Raji (cell line): Measurements from ENCODE around the gene CDH8.

Experiments
- POLR2A ChIP-seq: IDR thresholded peaks from 2 replicates; pipeline ENCODE4 v1.6.1; 2011; ENCODE audit warnings: low read depth, low read length, control low read depth; ENCODE audit not compliant: insufficient read depth

Gene CDH8

GRCh38 chr16:62036101-62036801, at the start of gene CDH8:
CDH8 (minus strand) TSS chr16:62036438; CDS start chr16:62021403, 15,035 bp downstream.
- TF ChIP-seq POLR2A: no peak

- no peak for TF ChIP-seq POLR2A
These were observed 43.0 kb upstream of the CDH8 start for GRCh38 chr16:62079236-62079635.

- TF ChIP-seq POLR2A: no peak
These were observed 41.8 kb upstream of the CDH8 start for GRCh38 chr16:62077998-62078397.

GRCh38 chr16:62076886-62077285, 40.6 kb upstream of the CDH8 start:
- no peak for TF ChIP-seq POLR2A

- no peak for TF ChIP-seq POLR2A
These were observed 32.5 kb upstream of the CDH8 start for GRCh38 chr16:62068747-62069146.

- TF ChIP-seq POLR2A: no peak
These were observed 31.7 kb upstream of the CDH8 start for GRCh38 chr16:62067981-62068380.

GRCh38 chr16:62067182-62067581, 30.9 kb upstream of the CDH8 start:
- TF ChIP-seq POLR2A: no peak

GRCh38 chr16:62066747-62067146, 30.5 kb upstream of the CDH8 start:
- no peak for TF ChIP-seq POLR2A

- no peak for TF ChIP-seq POLR2A
These were observed 27.9 kb upstream of the CDH8 start for GRCh38 chr16:62064173-62064572.

GRCh38 chr16:62060089-62060488, 23.9 kb upstream of the CDH8 start:
- TF ChIP-seq POLR2A: no peak

GRCh38 chr16:62059527-62059926, 23.3 kb upstream of the CDH8 start:
- TF ChIP-seq POLR2A: no peak

GRCh38 chr16:62058412-62058811, 22.2 kb upstream of the CDH8 start:
- TF ChIP-seq POLR2A: no peak

GRCh38 chr16:62051942-62052341, 15.7 kb upstream of the CDH8 start:
- TF ChIP-seq POLR2A: no peak

- TF ChIP-seq POLR2A: no peak
These were observed 14.6 kb upstream of the CDH8 start for GRCh38 chr16:62050793-62051192.

GRCh38 chr16:62046801-62047200, 10.6 kb upstream of the CDH8 start:
- no peak for TF ChIP-seq POLR2A

GRCh38 chr16:62041401-62041800, 5.2 kb upstream of the CDH8 start:
- no peak for TF ChIP-seq POLR2A

- no peak for TF ChIP-seq POLR2A
These were observed 2.4 kb upstream of the CDH8 start for GRCh38 chr16:62038646-62039045.
